Activated CD4-positive, alpha-beta T cell treated with anti-CD3 and anti-CD28 coated beads for 1 hour (primary cell): Measurements from ENCODE around the gene PID1.

Experiments
- DNase-seq: peaks from one replicate; pipeline ENCODE4 v3.0.0-alpha.2; 2020

The PID1 gene

DNA sequence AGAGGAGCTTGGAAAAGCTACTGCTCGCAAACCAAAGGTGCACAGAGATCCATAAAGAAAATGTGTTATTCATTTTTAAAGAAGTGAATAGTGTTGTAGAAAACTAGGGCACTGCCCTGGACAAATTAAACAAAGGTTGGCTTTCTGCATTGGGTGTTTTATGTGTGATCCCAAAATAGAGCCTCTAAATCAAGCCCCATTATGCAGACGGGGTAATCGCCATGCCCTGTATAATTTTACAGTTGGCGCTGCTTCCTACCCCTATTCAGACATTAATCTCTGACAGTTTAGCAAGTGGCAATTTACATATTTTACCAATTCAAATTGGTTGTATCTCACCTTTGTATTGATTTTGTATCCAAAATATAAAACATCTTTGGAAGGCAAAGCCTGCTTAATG is 109.1 kb downstream of the PID1 start:
- no peak for DNase-seq

DNA sequence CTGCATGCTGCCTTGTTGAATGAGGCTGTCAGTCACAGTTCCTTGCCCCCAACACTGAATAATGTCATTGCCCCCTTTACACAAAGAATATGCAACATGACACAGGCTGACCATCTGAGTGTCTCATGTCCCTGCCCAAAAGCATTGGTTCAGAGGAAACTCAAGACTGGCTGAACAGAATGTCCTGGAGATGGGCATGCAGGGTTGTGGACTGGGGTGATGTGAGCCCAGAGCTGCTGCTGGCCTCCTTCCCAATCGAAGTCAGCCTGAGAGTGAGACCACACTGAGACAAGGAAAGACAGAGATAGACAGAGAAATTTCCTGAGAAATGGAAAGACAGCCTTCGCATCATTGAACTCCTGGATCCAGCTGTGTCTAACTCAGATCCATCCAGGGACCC is 110.1 kb downstream of the PID1 start:
- no peak for DNase-seq

DNA sequence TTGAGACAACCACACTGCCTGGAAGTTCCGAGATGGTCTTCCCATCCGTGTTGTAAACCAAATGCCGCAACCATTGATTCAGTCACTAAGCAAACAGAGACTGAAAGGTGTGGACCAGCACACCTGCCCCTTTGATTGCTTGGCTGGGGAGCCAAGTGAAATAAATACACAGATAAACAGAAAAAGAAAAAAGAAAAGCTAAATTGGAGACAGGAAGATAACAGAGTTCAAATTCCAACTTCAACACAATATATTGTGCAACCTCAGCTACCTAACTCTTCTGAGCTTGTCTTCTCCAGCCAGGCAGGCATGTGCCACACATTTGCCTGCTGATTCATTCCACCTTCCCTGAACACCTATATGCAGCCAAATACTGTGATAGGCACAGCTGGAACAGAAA is 110.9 kb downstream of the PID1 start:
- DNase-seq = no peak

DNA sequence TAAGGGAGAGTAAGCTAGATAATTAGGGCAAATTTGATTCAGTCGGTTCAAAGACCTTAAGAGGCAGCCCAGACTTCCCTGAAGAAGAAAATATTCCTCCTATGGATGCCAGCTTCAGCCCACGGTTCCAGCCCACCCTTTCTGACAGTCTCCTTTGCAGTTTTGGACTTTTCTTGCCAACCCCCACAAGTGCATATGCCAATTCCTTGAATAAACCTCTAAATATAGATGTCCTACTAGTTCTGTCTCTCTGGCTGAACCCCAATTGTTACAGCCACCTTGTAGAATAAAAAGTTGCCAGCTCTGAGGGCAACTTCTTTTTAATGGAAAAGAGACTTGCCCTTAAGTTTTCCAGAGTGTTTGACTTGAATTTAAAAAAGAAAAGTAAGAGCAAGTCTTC is 111.7 kb downstream of the PID1 start:
- DNase-seq = no peak

DNA sequence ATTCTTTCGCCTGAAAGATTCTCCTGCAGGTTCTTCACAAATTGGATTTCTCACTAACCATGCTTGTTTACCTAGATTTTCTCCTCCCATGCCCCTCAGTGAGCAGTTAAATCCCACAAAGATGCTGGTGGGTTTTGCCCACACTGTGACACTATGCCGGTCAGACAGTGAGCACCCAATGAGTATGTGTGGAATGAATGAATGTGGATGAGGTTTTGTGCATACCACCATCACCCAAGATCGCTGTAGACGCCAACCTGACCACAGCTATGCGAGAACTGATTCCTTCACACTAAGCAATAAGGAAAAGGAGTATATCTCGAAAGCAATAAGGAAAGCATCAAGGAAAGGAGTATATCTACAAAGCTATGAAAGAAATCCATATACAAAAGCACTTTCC is 116.7 kb downstream of the PID1 start:
- DNase-seq = no peak

DNA sequence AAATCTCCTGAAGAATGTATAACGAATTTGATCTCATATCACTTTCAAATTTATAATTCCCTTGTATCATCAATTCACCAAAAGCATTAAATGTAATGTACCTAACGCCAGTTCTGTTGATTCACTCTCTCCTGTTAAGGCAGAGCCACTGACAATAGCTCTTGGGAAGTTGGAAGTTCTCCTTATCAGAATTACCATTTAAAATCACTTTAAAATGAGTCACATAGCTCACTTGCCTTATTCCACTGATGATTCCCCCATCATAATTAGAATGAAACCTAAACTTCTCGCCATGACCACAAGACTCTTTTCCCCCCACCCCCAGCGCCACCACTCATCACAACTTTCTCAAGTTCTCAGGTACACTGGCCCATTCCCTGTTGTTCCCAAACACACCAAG is 117.1 kb downstream of the PID1 start:
- DNase-seq = no peak

DNA sequence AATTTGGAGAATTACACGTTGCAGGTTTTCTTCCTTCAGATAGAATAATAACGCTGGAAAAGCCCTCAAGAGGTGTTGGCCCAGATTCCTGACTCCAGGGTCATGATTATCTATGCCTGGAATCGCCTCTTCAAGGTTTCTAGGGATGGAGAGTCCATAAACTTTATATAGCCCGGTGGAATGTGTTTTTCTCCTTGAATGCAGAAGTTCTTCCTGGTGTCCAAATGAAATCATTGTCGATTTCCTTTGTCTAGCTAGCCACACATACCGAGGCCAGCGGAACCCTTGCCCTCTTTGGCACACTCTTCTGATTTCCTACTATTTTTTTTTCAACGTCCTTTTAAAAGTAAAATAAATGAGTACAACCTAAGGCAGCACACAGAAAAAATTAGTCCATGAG is 117.8 kb downstream of the PID1 start:
- DNase-seq = no peak

DNA sequence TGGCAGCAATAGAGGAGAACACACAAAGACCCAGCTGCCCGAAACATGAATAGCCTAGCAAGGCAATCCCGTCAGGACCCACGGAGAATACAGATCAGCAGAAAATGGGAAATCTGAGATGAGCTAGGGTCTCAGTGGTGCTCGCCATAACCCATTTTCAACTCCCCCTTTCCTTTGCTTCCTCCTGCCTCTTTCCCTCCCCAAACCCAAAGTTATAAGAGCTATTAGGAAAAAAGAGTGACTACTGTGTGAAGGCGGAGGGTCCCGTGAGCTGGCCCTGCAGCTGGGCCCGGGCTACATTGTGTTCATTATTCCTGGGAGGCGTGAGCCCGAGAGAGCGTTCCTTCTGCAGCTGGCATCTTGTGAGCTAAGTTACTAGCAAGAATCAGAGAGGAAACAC is 118.4 kb downstream of the PID1 start:
- DNase-seq = no peak

DNA sequence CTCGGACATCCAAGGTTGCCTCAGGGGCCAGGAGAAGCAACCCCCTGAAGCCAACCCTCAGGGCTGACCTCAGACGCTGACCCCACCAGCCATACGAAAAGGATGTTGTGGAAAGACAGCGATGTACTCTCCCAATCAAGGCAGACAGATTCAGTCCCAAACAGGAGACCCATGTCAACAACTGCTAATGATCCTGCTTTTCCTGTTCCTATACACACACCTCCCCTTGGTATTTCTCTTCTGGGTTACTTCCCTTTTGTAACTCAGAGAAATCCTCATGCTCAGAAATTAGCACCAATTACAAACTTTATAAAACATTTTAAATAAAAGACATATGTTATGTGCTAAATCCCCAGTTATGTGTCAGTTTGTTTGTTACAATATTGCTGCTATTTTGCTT is 120.8 kb downstream of the PID1 start:
- no peak for DNase-seq

DNA sequence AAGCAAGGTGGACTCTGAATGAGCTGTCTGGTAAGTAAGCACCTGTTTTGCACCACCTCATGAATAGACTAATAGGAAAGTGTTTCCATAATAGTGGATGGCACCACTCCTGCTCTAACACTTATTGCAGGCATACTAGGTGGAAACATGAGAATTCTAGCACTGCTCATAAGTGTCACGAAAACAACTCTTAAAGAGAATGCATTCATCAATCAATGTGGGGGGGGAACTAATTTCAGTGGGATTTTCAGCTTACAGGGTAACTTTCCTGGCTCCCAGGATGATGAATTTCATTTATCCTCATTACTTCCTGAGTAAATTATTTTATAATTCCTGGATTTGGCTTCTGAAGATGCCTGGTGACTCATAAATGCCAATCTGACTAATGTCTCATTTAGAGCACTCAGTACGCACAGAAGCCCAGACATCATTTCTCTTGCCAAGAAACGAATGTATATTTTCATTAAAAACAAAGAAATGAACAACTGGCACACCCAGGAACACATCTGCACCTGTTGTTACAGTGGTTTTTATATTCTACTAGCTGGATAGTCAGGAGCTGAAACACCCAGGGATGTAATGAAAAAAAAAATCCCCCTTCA is 129.6 kb downstream of the PID1 start:
- no peak for DNase-seq

DNA sequence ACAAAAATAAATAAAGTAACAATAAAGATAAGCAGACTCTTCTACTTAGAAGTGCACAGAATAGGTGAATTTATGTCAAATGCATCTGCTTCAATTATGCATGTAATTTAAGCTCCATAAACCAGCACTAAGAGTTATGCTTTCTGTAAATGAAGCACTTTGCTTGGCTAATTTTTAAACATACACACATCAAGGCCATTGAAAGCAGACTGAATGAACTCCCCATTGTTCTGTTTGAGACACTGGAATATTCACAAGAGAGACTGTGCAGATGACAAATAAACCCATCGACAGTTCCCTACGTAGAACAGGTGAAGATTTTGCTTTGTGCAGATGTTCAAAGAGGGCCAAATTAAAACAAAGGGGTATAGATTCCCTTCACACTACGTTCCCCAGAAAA is 133.4 kb downstream of the PID1 start:
- DNase-seq = no peak

DNA sequence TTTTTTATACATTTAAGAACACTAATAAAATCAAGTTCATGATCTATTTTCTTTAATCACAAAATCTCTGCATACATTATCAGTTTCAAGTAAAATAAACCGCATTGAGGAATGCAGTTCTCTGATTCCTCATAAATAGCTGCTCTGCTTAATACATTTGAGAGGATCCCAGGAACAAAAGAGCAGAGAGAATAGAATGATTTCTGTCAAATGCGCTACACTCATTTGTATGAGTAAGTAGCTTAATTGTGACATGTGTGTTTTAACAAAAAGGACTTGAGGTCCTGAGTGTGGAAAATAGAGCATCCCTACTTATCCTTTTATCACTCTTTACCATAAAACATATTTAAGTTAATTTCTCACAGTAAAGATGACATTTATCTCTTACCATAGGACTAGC is 134.0 kb downstream of the PID1 start:
- DNase-seq = no peak

DNA sequence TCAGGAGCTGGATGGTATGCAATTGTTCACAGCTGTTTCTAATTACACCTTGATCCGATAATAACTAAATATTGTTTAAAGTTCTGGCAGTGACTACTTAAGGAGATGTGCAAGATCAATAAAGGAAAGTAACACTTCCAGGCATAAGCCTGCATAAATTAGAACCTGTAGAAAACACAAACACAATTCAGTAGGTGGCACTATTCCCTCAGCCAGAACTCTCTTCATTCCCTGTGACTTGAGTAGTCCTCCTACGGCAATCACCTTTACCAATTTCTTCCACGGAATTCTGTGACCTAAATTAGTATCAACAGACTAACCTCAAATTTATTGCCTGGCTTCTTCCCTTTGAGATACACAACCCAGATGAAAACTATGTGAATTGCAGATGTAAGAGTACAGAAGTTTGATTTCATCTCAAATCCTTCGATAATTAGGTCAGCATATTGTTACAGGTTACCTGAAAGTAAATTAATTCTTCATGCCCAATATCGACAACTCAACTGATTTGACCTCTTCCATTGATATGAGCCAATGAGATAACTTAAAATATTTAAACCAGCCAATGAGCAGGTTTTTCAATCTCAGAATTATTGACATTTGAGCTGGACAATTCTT is 137.8 kb downstream of the PID1 start:
- no peak for DNase-seq

DNA sequence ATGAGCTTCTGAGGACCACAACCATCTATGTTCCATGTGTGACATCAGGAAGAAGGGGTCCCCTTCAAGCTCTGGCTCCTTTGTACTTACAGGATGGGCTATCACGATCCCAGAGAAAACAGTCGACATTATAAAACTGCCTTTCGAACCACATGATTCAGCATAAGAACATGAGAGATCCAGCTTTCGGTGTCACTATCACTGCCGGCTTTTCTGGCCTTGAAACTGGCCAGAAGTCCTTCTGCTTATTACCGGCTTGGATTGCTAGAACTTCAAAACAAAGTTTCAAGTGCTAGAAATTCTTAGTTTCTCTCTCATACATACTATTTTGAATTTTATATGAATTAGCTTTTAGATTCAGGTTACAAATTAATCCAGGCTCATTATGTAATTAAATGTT is 138.9 kb downstream of the PID1 start:
- DNase-seq = no peak

DNA sequence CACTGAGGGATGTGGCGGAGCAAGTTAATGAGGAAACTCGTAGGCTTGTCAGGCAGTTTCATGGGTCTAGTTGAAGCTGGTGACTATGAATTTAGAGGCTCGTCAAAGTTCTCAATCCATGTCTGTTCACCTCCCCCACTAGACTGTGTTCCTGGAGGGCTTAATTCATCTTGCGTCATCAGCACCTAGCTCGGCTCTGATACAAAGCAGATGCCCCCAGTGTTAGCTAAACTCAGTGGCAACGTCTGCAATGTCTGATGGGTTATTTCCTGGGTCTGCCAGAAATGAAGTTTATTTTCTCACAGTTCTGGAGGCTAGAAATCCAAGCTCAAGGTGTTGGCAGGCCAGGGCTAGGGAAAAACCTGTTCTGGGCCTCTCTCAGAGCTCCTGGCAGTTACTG is 140.6 kb downstream of the PID1 start:
- DNase-seq = no peak

DNA sequence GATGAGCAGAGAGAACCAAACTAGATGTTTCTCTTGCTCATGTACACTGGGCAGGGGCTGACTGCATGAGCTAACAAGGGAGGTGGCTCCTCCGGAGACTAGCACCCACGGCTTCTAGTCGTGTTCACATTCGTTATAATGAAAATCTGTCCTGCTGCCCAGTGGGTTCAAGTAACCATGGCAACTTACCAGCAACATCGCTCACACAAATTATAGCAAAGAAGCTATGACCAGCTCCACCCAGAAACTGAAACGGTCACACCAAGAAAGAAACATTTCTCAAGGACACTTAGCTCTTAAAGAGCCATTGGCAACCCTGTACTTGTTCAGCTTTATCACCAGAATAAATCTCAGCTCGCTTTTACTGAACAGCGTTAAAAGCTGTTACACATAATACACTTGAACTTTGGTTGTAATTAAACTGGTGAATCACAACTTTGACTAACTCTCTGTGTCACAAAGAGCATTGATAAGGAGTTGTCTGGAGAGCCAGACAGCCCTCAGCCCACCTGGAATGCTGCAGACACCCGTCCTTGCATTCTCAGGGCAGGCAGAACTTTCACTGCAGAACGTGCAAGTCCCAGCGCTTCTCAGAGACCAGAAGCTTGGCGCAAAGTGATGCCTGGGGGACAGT is 141.2 kb downstream of the PID1 start:
- DNase-seq = no peak

DNA sequence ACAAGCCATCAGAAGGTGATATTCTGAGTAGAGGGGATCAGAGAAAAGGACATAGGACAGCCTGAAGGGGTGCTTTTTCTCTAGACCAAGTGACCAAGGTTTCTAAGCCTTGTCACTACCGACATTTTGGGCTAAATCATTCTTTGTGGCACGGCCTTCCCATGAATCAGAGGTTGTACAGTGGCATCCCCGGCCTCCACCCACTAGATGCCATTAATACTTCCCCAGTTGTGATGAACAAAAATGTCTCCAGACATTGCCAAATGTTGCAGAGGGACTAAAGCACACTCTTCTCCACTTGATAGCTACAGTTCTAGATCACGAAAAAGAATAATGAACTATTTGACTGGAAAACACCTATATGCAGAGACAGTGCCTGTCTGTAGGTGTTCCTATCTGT is 143.6 kb downstream of the PID1 start:
- DNase-seq = no peak

DNA sequence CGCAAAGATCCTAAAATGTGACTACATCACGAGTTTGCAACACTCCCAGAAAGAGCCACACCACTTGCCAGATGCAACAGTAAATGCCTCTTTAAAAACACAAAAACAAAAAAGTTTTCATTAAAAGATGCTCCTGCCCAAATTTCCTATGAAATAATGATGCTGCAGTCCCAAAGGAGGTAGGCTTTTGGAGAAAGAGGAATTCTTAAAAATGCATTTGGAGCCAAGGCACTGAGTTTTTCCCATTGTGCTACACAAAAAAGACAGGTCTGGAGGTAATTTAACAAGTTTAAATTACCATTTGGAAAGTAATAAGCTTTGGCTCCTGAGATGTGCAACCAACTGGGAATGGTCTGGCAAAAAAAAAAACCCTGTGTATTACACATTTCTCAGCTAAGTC is 145.0 kb downstream of the PID1 start:
- no peak for DNase-seq

DNA sequence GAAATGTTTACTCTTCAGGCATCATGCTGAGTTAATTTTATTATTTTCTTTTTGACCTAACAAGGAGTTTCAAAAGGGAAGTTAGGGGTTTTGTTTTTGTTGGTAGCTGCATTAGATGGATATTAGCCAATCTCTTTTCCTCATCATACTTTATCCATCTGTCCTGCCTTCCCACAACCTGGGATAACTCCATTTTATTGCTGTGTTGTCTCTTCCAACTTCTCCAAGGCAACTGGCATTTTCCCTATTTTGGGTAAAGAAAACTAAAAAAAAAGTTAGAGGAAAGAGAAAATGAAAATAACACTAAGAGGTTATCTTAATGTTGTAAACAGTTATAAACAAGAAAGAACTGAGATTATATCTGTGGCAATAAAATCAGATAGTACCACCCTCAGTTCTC is 147.0 kb downstream of the PID1 start:
- DNase-seq = no peak

DNA sequence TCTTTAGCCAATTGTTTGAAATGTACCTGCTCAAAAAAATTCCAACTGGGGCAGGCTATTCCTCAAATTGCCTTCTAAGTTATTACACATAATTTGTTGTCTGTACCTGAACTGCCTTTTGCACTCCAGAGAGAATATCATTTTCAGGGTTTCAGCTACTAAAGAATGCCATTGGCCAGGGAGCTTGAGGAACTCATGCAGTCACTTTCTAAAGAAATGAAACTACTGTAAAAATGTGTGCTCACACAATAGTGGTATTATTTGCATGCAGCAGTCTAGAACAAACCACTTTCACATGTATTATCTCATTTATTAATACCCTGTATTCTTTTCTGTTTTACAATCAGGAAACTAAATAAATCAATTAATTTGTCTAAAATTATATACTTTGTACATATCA is 152.2 kb downstream of the PID1 start:
- no peak for DNase-seq

DNA sequence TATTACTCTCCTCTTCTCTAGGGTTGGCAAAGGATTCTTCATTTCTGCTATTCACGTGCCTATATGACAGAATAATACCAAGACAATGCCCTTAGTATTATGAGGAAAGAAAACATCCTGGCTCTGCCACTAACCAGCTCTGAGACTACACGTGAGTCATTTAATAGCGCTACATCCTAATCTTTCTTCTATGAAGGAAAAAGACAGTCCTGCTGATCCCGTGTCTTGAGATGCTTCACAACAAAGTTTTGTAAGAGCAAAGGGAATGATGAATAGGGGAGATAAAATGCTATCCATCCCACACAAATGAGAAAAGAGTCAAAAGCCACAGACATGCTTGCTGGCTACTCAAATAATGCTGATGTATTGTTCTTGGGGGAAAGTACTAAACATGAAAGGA is 152.8 kb downstream of the PID1 start:
- DNase-seq = no peak

DNA sequence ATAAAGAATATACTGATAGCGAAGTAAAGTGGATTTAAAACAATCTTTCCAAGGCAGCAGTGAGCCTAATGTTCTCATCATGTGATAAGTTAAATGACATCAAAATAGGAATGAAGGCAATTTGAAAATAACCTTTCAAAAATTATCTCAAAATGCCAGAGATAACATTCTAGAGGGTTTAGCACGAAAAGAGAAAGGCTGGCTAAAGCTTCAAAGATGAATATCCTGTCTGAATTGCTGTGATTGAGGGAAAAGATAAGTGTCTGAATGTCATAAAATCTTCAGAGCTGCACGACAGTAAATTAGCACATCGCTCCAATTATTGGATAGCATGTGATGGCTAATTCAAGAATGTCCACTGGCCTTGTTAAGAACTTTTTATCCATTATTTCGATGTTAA is 159.3 kb downstream of the PID1 start:
- DNase-seq = no peak

DNA sequence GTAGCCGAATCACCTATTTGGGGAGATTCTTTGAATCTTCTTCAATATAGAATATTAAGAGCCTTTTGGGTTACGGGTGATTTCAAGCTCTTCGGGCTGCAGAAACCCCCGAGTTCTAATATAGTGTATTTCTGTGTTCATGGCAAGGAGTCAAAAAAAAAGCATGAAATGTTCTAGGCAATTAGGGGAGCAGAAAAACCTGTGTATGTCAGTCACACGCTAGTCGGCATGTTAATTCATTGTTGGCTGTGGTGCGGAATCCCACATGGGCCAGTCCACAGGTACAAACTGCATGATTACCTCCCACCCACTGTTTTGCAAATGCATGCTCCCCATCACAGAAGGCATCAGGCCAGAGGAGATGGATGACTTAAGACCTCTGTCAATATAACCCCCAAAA is 161.9 kb downstream of the PID1 start:
- DNase-seq = no peak

DNA sequence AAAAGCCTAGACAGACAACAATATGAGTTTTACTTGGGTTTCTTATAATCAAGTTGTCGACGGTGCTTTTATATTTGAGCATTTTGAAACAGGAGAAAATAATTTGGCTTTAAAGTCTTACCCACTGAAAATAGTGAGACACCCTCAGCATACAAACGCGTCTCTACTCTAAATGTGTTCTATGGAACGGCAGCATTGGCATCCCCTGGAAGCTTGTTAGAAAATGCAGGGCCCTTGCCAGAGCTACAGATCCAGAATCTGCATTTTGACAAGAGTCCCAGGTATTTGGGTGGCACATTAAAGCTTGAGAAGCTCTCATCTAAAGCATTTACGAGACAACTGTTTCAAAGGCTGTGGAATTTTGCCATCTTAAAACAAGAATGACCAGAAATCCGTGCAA is 163.5 kb downstream of the PID1 start:
- no peak for DNase-seq

DNA sequence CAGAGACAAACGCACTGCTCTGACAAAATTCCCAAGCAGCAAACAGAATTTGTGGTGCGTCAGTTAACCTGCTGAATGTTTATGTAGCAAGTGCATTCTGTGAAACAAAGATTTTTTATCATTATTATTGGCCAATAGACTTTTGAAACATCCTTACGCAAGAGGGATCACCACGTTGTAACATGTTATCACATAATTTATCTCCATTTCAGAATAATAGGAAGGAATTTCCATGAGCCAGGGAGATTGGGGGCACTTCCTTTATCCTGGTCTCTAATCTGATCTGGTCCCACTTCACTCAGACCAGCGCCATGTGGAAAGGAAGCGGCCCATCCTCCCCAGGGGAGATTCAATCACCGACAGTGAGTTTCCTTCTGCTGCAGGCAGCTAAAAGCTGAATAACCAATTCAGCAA is 166.1 kb downstream of the PID1 start:
- no peak for DNase-seq
